Measurements from ENCODE around the gene CYP3A5. TPM values are rescaled to one million over a fixed set of nuclear protein-coding genes. Genes with fewer than 3 reads are reported as not detected.

The CYP3A5 gene
- total and polyA plus RNA-seq, 9 of the 15 experiments (the other 6 are each of a cell fraction or from before 2014, with no cell fraction given): 0.73 to 2.8 (median 1.5) TPM

GRCh38 chr7:99693427-99694200 lies 13.8 kb upstream of the CYP3A5 start (continued):
- TF ChIP-seq RAD21 (CRISPR knock-in tag; conservative IDR thresholded peaks at IDR 0.05 in 1 of 2, IDR thresholded peaks at IDR 0.05 in 1 of 2) (no peak), ZNF224 (CRISPR knock-in tag; IDR thresholded peaks at IDR 0.05) (no peak), RCOR1 (IDR thresholded peaks at IDR 0.05; ENCODE audit: borderline replicate concordance in 1 of 2, low read depth in 2 of 2, low read length in 2 of 2) (peak; percentile 73 to 96; a peak in 3 of 4 replicates), HDGF (IDR thresholded peaks at IDR 0.05) (no peak; the same call in 1 of the 2 replicates), CXXC5 (CRISPR knock-in tag; IDR thresholded peaks at IDR 0.05) (peak; percentile 80), FOXP1 (CRISPR knock-in tag; IDR thresholded peaks at IDR 0.05) (peak; percentile 61; the same call in 1 of the 2 replicates), CHCHD3 (CRISPR knock-in tag; IDR thresholded peaks at IDR 0.05) (no peak), GABPB1 (CRISPR knock-in tag; IDR thresholded peaks at IDR 0.05) (no peak), THRAP3 (IDR thresholded peaks at IDR 0.05; ENCODE audit: borderline replicate concordance) (no peak), KAT7 (CRISPR knock-in tag; IDR thresholded peaks at IDR 0.05; ENCODE audit: borderline replicate concordance) (no peak; the same call in 1 of the 2 replicates), ZFPM2 (CRISPR knock-in tag; IDR thresholded peaks at IDR 0.05) (no peak), ELK1 (CRISPR knock-in tag; IDR thresholded peaks at IDR 0.05) (no peak), SLC30A9 (CRISPR knock-in tag; IDR thresholded peaks at IDR 0.05) (no peak), ERF (CRISPR knock-in tag; IDR thresholded peaks at IDR 0.05) (no peak), HINFP (tag; conservative IDR thresholded peaks at IDR 0.05; ENCODE audit: low read depth) (no peak), BDP1 (IDR thresholded peaks at IDR 0.05; ENCODE audit: insufficient read depth, insufficient read length) (no peak), ILK (tag; IDR thresholded peaks at IDR 0.05; ENCODE audit: borderline replicate concordance, low read depth) (no peak), CGGBP1 (CRISPR knock-in tag; IDR thresholded peaks at IDR 0.05) (no peak), ZNF146 (CRISPR knock-in tag; IDR thresholded peaks at IDR 0.05; ENCODE audit: unreplicated experiment) (no peak), RBBP5 (IDR thresholded peaks at IDR 0.05; ENCODE audit: borderline replicate concordance, insufficient read depth, low read length, poor library complexity, severe bottlenecking) (peak; percentile 28), ZNF280B (CRISPR knock-in tag; IDR thresholded peaks at IDR 0.05) (no peak), ZNF133 (CRISPR knock-in tag; IDR thresholded peaks at IDR 0.05) (no peak), SMARCC2 (IDR thresholded peaks at IDR 0.05; ENCODE audit: low read depth) (no peak), RHOXF2B (CRISPR knock-in tag; conservative IDR thresholded peaks at IDR 0.05) (no peak), MTA3 (IDR thresholded peaks at IDR 0.05; ENCODE audit: borderline replicate concordance) (peak; percentile 97)

Data from K562 (cell line).